Fibroblast of lung (primary cell): ENCODE data around the gene HEPN1. TPM values are rescaled to one million over a fixed set of nuclear protein-coding genes. Genes with fewer than 3 reads are reported as not detected.

Source experiments
- DNase-seq, 2 donors: peaks; one replicate each; pipeline versions ENCODE4 v3.0.0 to v3.0.0-alpha.2; 2010; ENCODE audit warnings: low read depth in 2 of 2
- H2AFZ ChIP-seq: 2 replicates; pipeline ENCODE4 v1.5.1; 2012; ENCODE audit warnings: low read length, control low read depth, inconsistent platforms
- H3K27ac ChIP-seq: 2 replicates; pipeline ENCODE4 v1.5.1; 2011; ENCODE audit warnings: low read length, control low read depth; ENCODE audit not compliant: insufficient read depth
- H3K27me3 ChIP-seq: 2 replicates; pipeline ENCODE4 v1.5.1; 2011; ENCODE audit warnings: mild to moderate bottlenecking, low read length; ENCODE audit not compliant: control insufficient read depth, insufficient read depth
- H3K36me3 ChIP-seq: 2 replicates; pipeline ENCODE4 v1.5.1; 2011; ENCODE audit warnings: low read length; ENCODE audit not compliant: control insufficient read depth, insufficient read depth
- H3K4me1 ChIP-seq: 2 replicates; pipeline ENCODE4 v1.5.1; 2011; ENCODE audit warnings: low read length; ENCODE audit not compliant: control insufficient read depth, insufficient read depth; ENCODE audit errors: extremely low read depth
- H3K4me2 ChIP-seq: 2 replicates; pipeline ENCODE4 v1.5.1; 2011; ENCODE audit warnings: low read length, control low read depth; ENCODE audit not compliant: insufficient read depth; ENCODE audit errors: extremely low read depth
- H3K4me3 ChIP-seq, 4 experiments: fragments of 200-600 bp in 1 of 4; sonication (generic) in 1 of 4; replicated peaks in 1 of 4; 2 replicates each; pipeline ENCODE4 v1.5.1; 2011 to 2016; ENCODE audit warnings: low read length in 4 of 4, low read depth in 3 of 4, mild to moderate bottlenecking in 3 of 4, control low read depth in 2 of 4, inconsistent platforms in 1 of 4, mixed read lengths in 1 of 4; ENCODE audit not compliant: insufficient read depth in 1 of 4; ENCODE audit errors: control extremely low read depth in 1 of 4
- H3K79me2 ChIP-seq: 2 replicates; pipeline ENCODE4 v1.5.1; 2012; ENCODE audit warnings: mild to moderate bottlenecking, low read length, inconsistent platforms; ENCODE audit not compliant: control insufficient read depth, insufficient read depth
- H3K9ac ChIP-seq: 2 replicates; pipeline ENCODE4 v1.5.1; 2011; ENCODE audit warnings: mild to moderate bottlenecking, low read length, control low read depth; ENCODE audit not compliant: insufficient read depth
- H3K9me3 ChIP-seq: 2 replicates; pipeline ENCODE4 v1.5.1; 2012; ENCODE audit warnings: low read depth, low read length; ENCODE audit not compliant: control insufficient read depth, insufficient read depth
- H4K20me1 ChIP-seq: 2 replicates; pipeline ENCODE4 v1.5.1; 2011; ENCODE audit warnings: low read length; ENCODE audit not compliant: control insufficient read depth, insufficient read depth; ENCODE audit errors: extremely low read depth
- EZH2 ChIP-seq: IDR thresholded peaks from 2 replicates; pipeline ENCODE4 v1.5.1; 2012; ENCODE audit warnings: low read length, control low read depth, mild to moderate bottlenecking; ENCODE audit errors: missing control alignments
- polyA plus RNA-seq, 2 donors: library from polyadenylated mRNA; depleted of rRNA in 1 of 2; stranded (reverse) in 1 of 2; unstranded in 1 of 2; fragments of >200 nt; gene quantifications; 2 replicates each; pipeline ENCODE4 v1.2.1, GENCODE V29; 2011 to 2012; ENCODE audit warnings: missing spikeins in 1 of 2
- total RNA-seq: library from RNA; depleted of rRNA; stranded (reverse); fragments of >200 nt; gene quantifications from 2 replicates; pipeline ENCODE4 v1.2.1, GENCODE V29; 2014
- TF ChIP-seq, protein P1 (sequence below), 2 donors: IDR thresholded peaks in 1 of 2; conservative IDR thresholded peaks in 1 of 2; 1 replicate in 1 of 2; 2 replicates in 1 of 2; pipeline ENCODE4 v1.5.1; 2011 to 2012; ENCODE audit warnings: low read length in 2 of 2, control low read depth in 1 of 2, inconsistent platforms in 1 of 2, low read depth in 1 of 2, mild to moderate bottlenecking in 1 of 2

The HEPN1 gene
- total and polyA plus RNA-seq, 2 donors (not counting 1 experiment from before 2014, with no cell fraction given), result not detected

GRCh38 chr11:124943254-124943616 lies 24.2 kb downstream of the HEPN1 start:
- no peaks in the 10 kb centered on the region for H3K36me3 ChIP-seq
- H3K9ac ChIP-seq, result no peak overlapping the region
- no peaks in the 10 kb centered on the region for H4K20me1 ChIP-seq
- H3K4me1 ChIP-seq, result peaks cover 3% of the 10 kb centered on the region
- no peak overlapping the region for H2AFZ ChIP-seq
- H3K4me3 ChIP-seq, result no peak overlapping the region
- H3K4me2 ChIP-seq, result no peak overlapping the region
- H3K9me3 ChIP-seq, result no peaks in the 10 kb centered on the region
- no peak overlapping the region for H3K27ac ChIP-seq
- H3K27me3 ChIP-seq, result no peaks in the 10 kb centered on the region
- no peak for DNase-seq
- TF ChIP-seq, protein P1, sequence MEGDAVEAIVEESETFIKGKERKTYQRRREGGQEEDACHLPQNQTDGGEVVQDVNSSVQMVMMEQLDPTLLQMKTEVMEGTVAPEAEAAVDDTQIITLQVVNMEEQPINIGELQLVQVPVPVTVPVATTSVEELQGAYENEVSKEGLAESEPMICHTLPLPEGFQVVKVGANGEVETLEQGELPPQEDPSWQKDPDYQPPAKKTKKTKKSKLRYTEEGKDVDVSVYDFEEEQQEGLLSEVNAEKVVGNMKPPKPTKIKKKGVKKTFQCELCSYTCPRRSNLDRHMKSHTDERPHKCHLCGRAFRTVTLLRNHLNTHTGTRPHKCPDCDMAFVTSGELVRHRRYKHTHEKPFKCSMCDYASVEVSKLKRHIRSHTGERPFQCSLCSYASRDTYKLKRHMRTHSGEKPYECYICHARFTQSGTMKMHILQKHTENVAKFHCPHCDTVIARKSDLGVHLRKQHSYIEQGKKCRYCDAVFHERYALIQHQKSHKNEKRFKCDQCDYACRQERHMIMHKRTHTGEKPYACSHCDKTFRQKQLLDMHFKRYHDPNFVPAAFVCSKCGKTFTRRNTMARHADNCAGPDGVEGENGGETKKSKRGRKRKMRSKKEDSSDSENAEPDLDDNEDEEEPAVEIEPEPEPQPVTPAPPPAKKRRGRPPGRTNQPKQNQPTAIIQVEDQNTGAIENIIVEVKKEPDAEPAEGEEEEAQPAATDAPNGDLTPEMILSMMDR (conservative IDR thresholded peaks at IDR 0.05 in 1 of 2, IDR thresholded peaks at IDR 0.05 in 1 of 2; ENCODE audit: low read depth in 1 of 2, low read length in 2 of 2), result no peak
- no peak for TF ChIP-seq EZH2
- no peaks in the 10 kb centered on the region for H3K79me2 ChIP-seq

DNA sequence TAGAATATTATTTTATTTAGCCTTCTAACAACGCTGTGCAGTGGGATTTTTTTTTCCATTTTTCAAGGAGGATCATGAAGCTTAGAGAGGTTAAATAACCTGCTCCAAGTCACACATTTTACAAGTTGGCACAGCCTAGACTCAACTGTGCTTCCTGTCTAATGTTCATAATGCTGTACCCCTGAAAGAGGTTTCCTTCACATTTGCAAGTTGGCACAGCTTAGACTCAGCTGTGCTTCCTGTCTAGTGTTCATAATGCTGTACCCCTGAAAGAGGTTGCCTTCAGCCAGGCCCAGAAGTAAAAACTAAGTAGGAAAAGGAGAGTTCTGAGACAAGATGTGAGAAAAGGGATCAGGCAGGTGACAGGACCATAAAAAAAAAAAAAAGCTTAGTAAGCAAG lies 24.7 kb downstream of the HEPN1 start:
- no peak overlapping the region for H2AFZ ChIP-seq
- no peaks in the 10 kb centered on the region for H3K9me3 ChIP-seq
- no peaks in the 10 kb centered on the region for H3K79me2 ChIP-seq
- H3K36me3 ChIP-seq, result no peaks in the 10 kb centered on the region
- TF ChIP-seq, protein P1 (conservative IDR thresholded peaks at IDR 0.05 in 1 of 2, IDR thresholded peaks at IDR 0.05 in 1 of 2; ENCODE audit: low read depth in 1 of 2, low read length in 2 of 2), result no peak
- no peak for TF ChIP-seq EZH2
- peaks cover 3% of the 10 kb centered on the region for H3K4me1 ChIP-seq
- H3K4me3 ChIP-seq, result no peak overlapping the region
- DNase-seq, result no peak
- no peak overlapping the region for H3K27ac ChIP-seq
- H4K20me1 ChIP-seq, result no peaks in the 10 kb centered on the region
- H3K9ac ChIP-seq, result no peak overlapping the region
- no peak overlapping the region for H3K4me2 ChIP-seq
- H3K27me3 ChIP-seq, result no peaks in the 10 kb centered on the region

DNA sequence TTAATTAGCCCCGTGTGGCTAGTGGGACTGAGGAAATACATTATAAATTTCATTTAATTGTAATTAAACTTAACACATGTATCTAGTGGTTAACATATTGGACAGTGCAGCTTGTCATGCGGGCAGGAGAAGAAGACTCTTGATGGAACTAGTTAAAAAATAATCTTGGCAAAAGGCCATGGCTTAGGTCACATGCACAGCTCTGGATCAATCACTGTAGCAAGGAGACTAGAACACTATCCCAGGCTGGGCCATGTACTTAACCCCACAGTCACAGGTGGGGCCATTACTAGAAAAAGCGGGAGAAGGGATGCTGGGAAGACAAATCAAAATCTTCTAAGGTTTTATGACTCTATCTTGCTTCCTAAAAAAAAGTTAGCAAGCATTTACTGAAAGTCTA lies 25.5 kb downstream of the HEPN1 start:
- Histone ChIP-seq H3K27me3 (no peaks in the 10 kb centered on the region), H3K4me2 (no peak overlapping the region), H2AFZ (no peak overlapping the region), H3K4me3 (no peak overlapping the region), H3K27ac (no peak overlapping the region), H3K36me3 (no peaks in the 10 kb centered on the region), H3K79me2 (no peaks in the 10 kb centered on the region), H3K4me1 (peaks cover 3% of the 10 kb centered on the region), H3K9me3 (no peaks in the 10 kb centered on the region), H4K20me1 (no peaks in the 10 kb centered on the region), H3K9ac (no peak overlapping the region)
- no peak for DNase-seq
- TF ChIP-seq, protein P1 (conservative IDR thresholded peaks at IDR 0.05 in 1 of 2, IDR thresholded peaks at IDR 0.05 in 1 of 2; ENCODE audit: low read depth in 1 of 2, low read length in 2 of 2), result no peak
- TF ChIP-seq EZH2, result no peak
